ENCODE data around the gene PIGX. TPM values are rescaled to one million over a fixed set of nuclear protein-coding genes. Genes with fewer than 3 reads are reported as not detected.

PIGX gene
- total RNA-seq, 1 donor from 2014 or later, result 61.4 TPM

DNA sequence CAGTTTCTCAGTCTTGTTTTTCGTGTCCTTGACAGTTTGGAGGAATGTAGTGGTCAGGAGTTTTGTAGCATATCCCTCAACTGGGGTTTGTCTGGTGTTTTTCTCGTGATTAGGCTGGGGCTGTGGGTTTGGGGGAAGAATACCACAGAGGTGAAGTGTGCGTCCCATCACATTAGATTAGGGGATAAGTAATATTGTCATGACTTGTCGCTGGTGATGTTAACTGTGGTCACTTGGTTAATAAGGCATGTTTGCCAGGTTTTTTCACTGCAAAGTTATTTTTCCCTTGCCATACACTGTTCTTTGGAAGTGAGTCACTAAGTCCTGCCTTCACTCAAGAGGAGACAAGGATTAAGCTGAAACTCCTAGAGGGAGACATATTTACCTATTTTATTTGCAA, 66.6 kb downstream of the PIGX start:
- peaks cover 38% of the 10 kb centered on the region for H4K20me1 ChIP-seq (ENCODE audit: low read depth)

DNA sequence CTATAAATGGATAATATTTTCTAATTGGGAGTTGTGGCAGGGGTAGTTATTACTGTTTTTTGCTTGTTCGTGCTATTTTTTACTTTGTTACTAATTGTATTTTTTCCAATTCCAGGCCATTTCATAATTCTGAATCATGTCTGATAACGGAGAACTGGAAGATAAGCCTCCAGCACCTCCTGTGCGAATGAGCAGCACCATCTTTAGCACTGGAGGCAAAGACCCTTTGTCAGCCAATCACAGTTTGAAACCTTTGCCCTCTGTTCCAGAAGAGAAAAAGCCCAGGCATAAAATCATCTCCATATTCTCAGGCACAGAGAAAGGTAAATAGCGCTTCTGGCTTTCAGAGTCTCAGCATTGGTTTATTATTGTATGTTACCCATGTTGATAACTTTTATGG, 70.3 kb downstream of the PIGX start:
- Histone ChIP-seq H3K4me2 (no peak overlapping the region), H3K27me3 (no peaks in the 10 kb centered on the region), H3K27ac (no peak overlapping the region), H4K20me1 (ENCODE audit: low read depth) (peaks cover 5% of the 10 kb centered on the region), H3K4me1 (peaks cover 2% of the 10 kb centered on the region), H3K36me3 (peaks cover 5% of the 10 kb centered on the region), H3F3A (ENCODE audit: low read depth) (peaks cover 7% of the 10 kb centered on the region), H3K9me3 (ENCODE audit: low read depth) (no peaks in the 10 kb centered on the region), H3K79me2 (ENCODE audit: low read depth) (peaks cover 85% of the 10 kb centered on the region), H3K4me3 (no peak overlapping the region), H2AFZ (replicated peaks) (no peak overlapping the region), H3K9ac (no peak overlapping the region)
- no peak overlapping the region for H3K27ac Mint-ChIP-seq
- no peaks in the 10 kb centered on the region for H3K4me1 Mint-ChIP-seq
- peaks cover 68% of the 10 kb centered on the region for H3K36me3 Mint-ChIP-seq
- no peak for TF ChIP-seq EZH2phosphoT487 (IDR thresholded peaks at IDR 0.05)
- no peak for TF ChIP-seq EZH2 (IDR thresholded peaks at IDR 0.05)
- TF ChIP-seq CTCF (IDR thresholded peaks at IDR 0.05), result no peak
- H3K9me3 Mint-ChIP-seq, result peaks cover 31% of the 10 kb centered on the region
- H3K27me3 Mint-ChIP-seq (ENCODE audit: insufficient read depth, low read depth), result no peaks in the 10 kb centered on the region
- H3K4me3 Mint-ChIP-seq, result no peak overlapping the region
- DNase-seq (ENCODE audit: low spot score), result no peak

More for the DNA sequence above, 66.6 kb downstream of the PIGX start:
- no peaks in the 10 kb centered on the region for H3K4me1 Mint-ChIP-seq
- H3K36me3 ChIP-seq, result peaks cover 5% of the 10 kb centered on the region
- H3K9ac ChIP-seq, result no peak overlapping the region
- H3F3A ChIP-seq (ENCODE audit: low read depth), result no peaks in the 10 kb centered on the region
- no peak for DNase-seq (ENCODE audit: low spot score)
- H3K27ac ChIP-seq, result no peak overlapping the region
- peaks cover 96% of the 10 kb centered on the region for H3K79me2 ChIP-seq (ENCODE audit: low read depth)
- TF ChIP-seq CTCF (IDR thresholded peaks at IDR 0.05) (no peak), EZH2phosphoT487 (IDR thresholded peaks at IDR 0.05) (no peak), EZH2 (IDR thresholded peaks at IDR 0.05) (no peak)
- H3K9me3 Mint-ChIP-seq, result peaks cover 52% of the 10 kb centered on the region
- H3K4me1 ChIP-seq, result no peaks in the 10 kb centered on the region
- H3K4me3 ChIP-seq, result no peak overlapping the region
- H3K36me3 Mint-ChIP-seq, result peaks cover 70% of the 10 kb centered on the region
- no peaks in the 10 kb centered on the region for H3K27me3 ChIP-seq
- H3K9me3 ChIP-seq (ENCODE audit: low read depth), result no peaks in the 10 kb centered on the region
- no peak overlapping the region for H2AFZ ChIP-seq (replicated peaks)
- no peak overlapping the region for H3K27ac Mint-ChIP-seq
- no peak overlapping the region for H3K4me2 ChIP-seq
- H3K27me3 Mint-ChIP-seq (ENCODE audit: insufficient read depth, low read depth), result no peaks in the 10 kb centered on the region
- H3K4me3 Mint-ChIP-seq, result no peak overlapping the region

Small RNA genes lying within 50 kb of the gene (small RNA-seq; reads per million reads assigned to genes)
- not detected for gene RNU4-89P
- not detected for gene RNU6-42P
- not detected for gene RNU6-646P

Other genes starting within 250 kb of the PIGX start
- gene RNF168, start 208.6 kb upstream of the PIGX start, total RNA-seq (ENCODE audit: low replicate concordance), result 23.8 and 25.1 TPM in 2 replicates
- not detected in 2 replicates for gene SMCO1, start 197.0 kb upstream of the PIGX start, total RNA-seq (ENCODE audit: low replicate concordance)
- 9.3 and 9.7 TPM in 2 replicates for gene WDR53, start 143.8 kb upstream of the PIGX start, total RNA-seq (ENCODE audit: low replicate concordance)
- 14.4 and 23.1 TPM in 2 replicates for gene FBXO45, start 143.7 kb upstream of the PIGX start, total RNA-seq (ENCODE audit: low replicate concordance)
- 0.58 and 1.7 TPM in 2 replicates for gene NRROS, start 72.7 kb upstream of the PIGX start, total RNA-seq (ENCODE audit: low replicate concordance)
- 7.0 and 7.7 TPM in 2 replicates for gene CEP19, start 127 bp upstream of the PIGX start, total RNA-seq (ENCODE audit: low replicate concordance)
- gene PAK2, start 27.5 kb downstream of the PIGX start, total RNA-seq (ENCODE audit: low replicate concordance), result 38.1 and 53.6 TPM in 2 replicates
- 42.7 and 46.1 TPM in 2 replicates for gene SENP5, start 155.5 kb downstream of the PIGX start, total RNA-seq (ENCODE audit: low replicate concordance)
- gene NCBP2, start 230.2 kb downstream of the PIGX start, total RNA-seq (ENCODE audit: low replicate concordance), result 68.4 and 80.8 TPM in 2 replicates